ENCODE measurements around the gene C19orf25. TPM values are rescaled to one million over a fixed set of nuclear protein-coding genes. Genes with fewer than 3 reads are reported as not detected.

The C19orf25 gene
- polyA plus RNA-seq, 1 donor from 2014 or later, result 80.2 TPM

GRCh38 chr19:1518471-1518870, 39.5 kb upstream of the C19orf25 start:
- Histone ChIP-seq H3F3A (ENCODE audit: insufficient read depth, low read length, poor library complexity, severe bottlenecking) (no peaks in the 10 kb centered on the region), H3K27me3 (ENCODE audit: insufficient read depth, low read depth, low read length) (peaks cover 12% of the 10 kb centered on the region), H3K27ac (ENCODE audit: low read length) (no peak overlapping the region), H3K4me2 (ENCODE audit: low read length) (no peak overlapping the region), H3K9me2 (ENCODE audit: insufficient read depth, low read length) (no peaks in the 10 kb centered on the region), H2AFZ (ENCODE audit: low read depth, low read length) (no peak overlapping the region), H3K79me2 (replicated peaks; ENCODE audit: insufficient read depth, low read length) (no peaks in the 10 kb centered on the region), H3K9me3 (ENCODE audit: low read length) (no peaks in the 10 kb centered on the region), H3K4me3 (ENCODE audit: low read length) (no peak overlapping the region), H3K9ac (ENCODE audit: low read length) (no peak overlapping the region), H4K20me1 (ENCODE audit: insufficient read depth) (no peaks in the 10 kb centered on the region), H3K36me3 (ENCODE audit: insufficient read depth, low read length) (no peaks in the 10 kb centered on the region)
- no peak for TF ChIP-seq POLR2AphosphoS5 (IDR thresholded peaks at IDR 0.05)
- no peak for TF ChIP-seq RAD21 (conservative IDR thresholded peaks at IDR 0.05)
- no peak for TF ChIP-seq TAF1 (IDR thresholded peaks at IDR 0.05; ENCODE audit: low read depth)
- no peak for TF ChIP-seq EZH2 (IDR thresholded peaks at IDR 0.05; ENCODE audit: borderline replicate concordance, insufficient read depth, low read length, poor library complexity, severe bottlenecking)
- TF ChIP-seq REST (IDR thresholded peaks at IDR 0.05; ENCODE audit: borderline replicate concordance), result no peak
- no peak for TF ChIP-seq MXI1 (conservative IDR thresholded peaks at IDR 0.05; ENCODE audit: poor library complexity, severe bottlenecking)
- no peak for TF ChIP-seq EP300 (conservative IDR thresholded peaks at IDR 0.05; ENCODE audit: poor library complexity, severe bottlenecking)
- TF ChIP-seq SMC3 (conservative IDR thresholded peaks at IDR 0.05; ENCODE audit: poor library complexity), result no peak
- TF ChIP-seq CTCF (IDR thresholded peaks at IDR 0.05; ENCODE audit: poor library complexity, severe bottlenecking), result no peak

- Histone ChIP-seq H4K20me1 (ENCODE audit: insufficient read depth) (no peaks in the 10 kb centered on the region), H3K4me2 (ENCODE audit: low read length) (no peak overlapping the region), H2AFZ (ENCODE audit: low read depth, low read length) (no peak overlapping the region), H3K36me3 (ENCODE audit: insufficient read depth, low read length) (no peaks in the 10 kb centered on the region), H3K9me2 (ENCODE audit: insufficient read depth, low read length) (no peaks in the 10 kb centered on the region), H3K79me2 (replicated peaks; ENCODE audit: insufficient read depth, low read length) (no peaks in the 10 kb centered on the region), H3K27me3 (ENCODE audit: insufficient read depth, low read depth, low read length) (peaks cover 22% of the 10 kb centered on the region), H3K27ac (ENCODE audit: low read length) (no peak overlapping the region), H3K9me3 (ENCODE audit: low read length) (no peaks in the 10 kb centered on the region), H3F3A (ENCODE audit: insufficient read depth, low read length, poor library complexity, severe bottlenecking) (no peaks in the 10 kb centered on the region), H3K4me3 (ENCODE audit: low read length) (no peak overlapping the region), H3K9ac (ENCODE audit: low read length) (no peak overlapping the region)
- TF ChIP-seq MXI1 (conservative IDR thresholded peaks at IDR 0.05; ENCODE audit: poor library complexity, severe bottlenecking) (no peak), TAF1 (IDR thresholded peaks at IDR 0.05; ENCODE audit: low read depth) (no peak)
Observed at GRCh38 chr19:1516395-1516753, 37.4 kb upstream of the C19orf25 start.
